Measurements from ENCODE around the gene BZW1.
"Not testable (repeated sequence)": the region's sequence is repeated elsewhere in the genome, so short reads cannot be mapped to it uniquely, and the experiment has no call there.

The BZW1 gene

GRCh38 chr2:200790185-200790584 lies 21.5 kb upstream of the BZW1 start:
- DNase-seq = no peak

- DNase-seq = no peak
Observed at GRCh38 chr2:200791905-200792304, 19.8 kb upstream of the BZW1 start.

GRCh38 chr2:200794143-200794542 lies 17.6 kb upstream of the BZW1 start:
- DNase-seq = no peak

- no peak for DNase-seq
Observed at GRCh38 chr2:200795028-200795440, 16.7 kb upstream of the BZW1 start.

GRCh38 chr2:200796561-200796960 lies 15.1 kb upstream of the BZW1 start:
- DNase-seq = no peak

GRCh38 chr2:200797242-200797770 lies 14.4 kb upstream of the BZW1 start:
- DNase-seq = no peak

GRCh38 chr2:200798514-200798913 lies 13.2 kb upstream of the BZW1 start:
- DNase-seq = no peak

GRCh38 chr2:200800458-200800857 lies 11.3 kb upstream of the BZW1 start:
- DNase-seq = no peak

- DNase-seq = not testable (repeated sequence)
Observed at GRCh38 chr2:200801431-200801830, 10.3 kb upstream of the BZW1 start.

GRCh38 chr2:200809506-200810251 lies 2.0 kb upstream of the BZW1 start:
- no peak for DNase-seq

GRCh38 chr2:200810252-200810997 lies 1.3 kb upstream of the BZW1 start:
- peak in 1 of 58 donors; percentile 29 for DNase-seq

- DNase-seq = no peak
Observed at GRCh38 chr2:200810998-200811332, 745 bp upstream of the BZW1 start.

- peak in 50 of 58 donors; percentile 6 to 73 (median 43) for DNase-seq
Observed at GRCh38 chr2:200812122-200813022, 662 bp downstream of the BZW1 start.

GRCh38 chr2:200814276-200814815 lies 2.6 kb downstream of the BZW1 start:
- DNase-seq = no peak

- no peak for DNase-seq
Observed at GRCh38 chr2:200814917-200815316, 3.2 kb downstream of the BZW1 start.

- DNase-seq = not testable (repeated sequence)
Observed at GRCh38 chr2:200818732-200819131, 7.0 kb downstream of the BZW1 start.

GRCh38 chr2:200820573-200821234 lies 9.0 kb downstream of the BZW1 start:
- no peak for DNase-seq

GRCh38 chr2:200821686-200822245 lies 10.1 kb downstream of the BZW1 start:
- no peak for DNase-seq

GRCh38 chr2:200828104-200828503 lies 16.4 kb downstream of the BZW1 start:
- no peak for DNase-seq

- no peak for DNase-seq
Observed at GRCh38 chr2:200828572-200829257, 17.0 kb downstream of the BZW1 start.

All from anterior cingulate cortex (tissue), 58 donors.